H1 (cell line): ENCODE measurements around the gene GOLGA6L10. TPM values are rescaled to one million over a fixed set of nuclear protein-coding genes. Genes with fewer than 3 reads are reported as not detected.

Source experiments
- CHD1 ChIP-seq: IDR thresholded peaks from 2 replicates; pipeline ENCODE4 v1.6.1; 2012; ENCODE audit warnings: low read depth, low read length, improper control_type of control experiment
- CHD7 ChIP-seq: fragments of 300-600 bp; sonication (generic); IDR thresholded peaks from 2 replicates; pipeline ENCODE4 v1.7.1; 2012; ENCODE audit warnings: low read length, moderate library complexity, mild to moderate bottlenecking, inconsistent platforms; ENCODE audit not compliant: insufficient replicate concordance
- CTBP2 ChIP-seq: IDR thresholded peaks from 2 replicates; pipeline ENCODE4 v1.7.0; 2011; ENCODE audit warnings: borderline replicate concordance, mild to moderate bottlenecking, moderate library complexity, mixed read lengths, low read length; ENCODE audit not compliant: insufficient read depth, insufficient read length
- POU5F1 ChIP-seq: IDR thresholded peaks from 2 replicates; pipeline ENCODE4 v1.6.1; 2011; ENCODE audit warnings: low read depth, mild to moderate bottlenecking, low read length, moderate library complexity
- TCF12 ChIP-seq: IDR thresholded peaks from 2 replicates; pipeline ENCODE4 v1.6.1; 2011; ENCODE audit warnings: low read depth, mild to moderate bottlenecking, low read length
- YY1 ChIP-seq: IDR thresholded peaks from 2 replicates; pipeline ENCODE4 v1.6.1; 2011; ENCODE audit warnings: low read depth, mild to moderate bottlenecking, low read length
- polyA plus RNA-seq, 7 experiments: library from polyadenylated mRNA; depleted of rRNA in 3 of 7; stranded (reverse) in 5 of 7; unstranded in 2 of 7; fragments of >200 nt in 5 of 7; fragments of 200-250 nt in 2 of 7; gene quantifications; 1 replicate in 5 of 7; 2 replicates in 1 of 7; 4 replicates in 1 of 7; pipeline versions ENCODE4 v1.2.1 to v1.2.3, GENCODE V29; 2011 to 2013; ENCODE audit warnings: missing spikeins in 2 of 7, mixed read lengths in 2 of 7
- total RNA-seq: library from RNA; stranded (reverse); fragmentation: NEBNext Ultra II Directional; extraction: Animal tissue kit (Norgen Biotek cat#: 25700); gene quantifications from 2 replicates; pipeline ENCODE4 v1.2.1, GENCODE V29; 2021

The GOLGA6L10 gene
- total and polyA plus RNA-seq, 2 of the 8 experiments (the other 6 are each of a cell fraction or from before 2014, with no cell fraction given) = 0.91 to 4.0 TPM

- TF ChIP-seq POU5F1 = no peak
- TF ChIP-seq CHD1 = no peak
- TF ChIP-seq TCF12 = no peak
- no peak for TF ChIP-seq YY1
- no peak for TF ChIP-seq CTBP2
- TF ChIP-seq CHD7 = no peak
Measured at GRCh38 chr15:82301296-82302016, 47.8 kb downstream of the GOLGA6L10 start (continued).
